Effector memory CD8-positive, alpha-beta T cell (primary cell): ENCODE results near the gene KDELR1.

Source experiments
- ATAC-seq: fragments of 150-1000 bp; cut with Tn5 transposase; replicated peaks from 2 replicates; pipeline ENCODE4 v1.10.0; 2021; ENCODE audit warnings: mild to moderate bottlenecking, moderate library complexity
- DNase-seq, 3 experiments: peaks; one replicate each; pipeline ENCODE4 v3.0.0; 2021
- H3K27ac Mint-ChIP-seq, 2 donors: one replicate each; pipeline ENCODE4 v1.8.0; 2022; ENCODE audit warnings: mild to moderate bottlenecking in 2 of 2, mixed read lengths in 2 of 2, moderate library complexity in 2 of 2
- H3K27me3 Mint-ChIP-seq, 2 donors: one replicate each; pipeline ENCODE4 v1.8.0; 2022; ENCODE audit warnings: mixed read lengths in 2 of 2
- H3K36me3 Mint-ChIP-seq: one replicate; pipeline ENCODE4 v1.8.0; 2022; ENCODE audit warnings: mild to moderate bottlenecking, moderate library complexity, mixed read lengths; ENCODE audit not compliant: insufficient read depth
- H3K4me1 Mint-ChIP-seq, 2 donors: one replicate each; pipeline ENCODE4 v1.8.0; 2022; ENCODE audit warnings: low read depth in 2 of 2, mixed read lengths in 2 of 2
- H3K4me3 Mint-ChIP-seq, 2 donors: one replicate each; pipeline ENCODE4 v1.8.0; 2022; ENCODE audit warnings: mild to moderate bottlenecking in 2 of 2, mixed read lengths in 2 of 2, moderate library complexity in 2 of 2
- H3K9me3 Mint-ChIP-seq, 2 donors: one replicate each; pipeline ENCODE4 v1.8.0; 2022; ENCODE audit warnings: mixed read lengths in 2 of 2

The KDELR1 gene

DNA sequence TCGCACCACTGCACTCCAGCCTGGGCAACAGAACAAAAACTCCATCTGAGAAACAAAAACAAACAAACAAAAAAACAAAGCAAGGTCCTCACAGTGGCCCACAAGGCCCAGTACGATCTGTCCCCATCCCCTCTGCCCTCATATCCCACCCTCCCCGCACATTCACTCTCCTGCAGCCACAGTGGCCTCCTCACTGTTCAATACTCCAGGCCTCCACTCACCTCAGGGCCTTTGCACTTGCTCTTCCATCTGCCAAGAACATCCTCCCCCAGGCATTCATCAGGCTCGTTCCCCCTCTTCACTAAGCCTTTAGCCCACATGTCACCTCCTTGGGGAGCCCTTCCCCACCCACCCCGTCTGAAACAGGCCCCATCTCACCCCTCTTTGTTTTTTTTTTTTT lies 32.2 kb downstream of the KDELR1 start:
- ATAC-seq (no peak), DNase-seq (no peak)
- Mint-ChIP-seq H3K9me3 (no peaks in the 10 kb centered on the region), H3K4me3 (no peak overlapping the region), H3K4me1 (peaks cover 10 to 13% of the 10 kb centered on the region in 2 donors), H3K36me3 (peaks cover 8% of the 10 kb centered on the region), H3K27me3 (no peaks in the 10 kb centered on the region), H3K27ac (no peak overlapping the region)

- ATAC-seq (no peak), DNase-seq (no peak)
- no peaks in the 10 kb centered on the region for H3K27me3 Mint-ChIP-seq
- H3K4me1 Mint-ChIP-seq: peaks cover 5 to 6% of the 10 kb centered on the region in 2 donors
- no peak overlapping the region for H3K4me3 Mint-ChIP-seq
- no peak overlapping the region for H3K27ac Mint-ChIP-seq
- H3K9me3 Mint-ChIP-seq: no peaks in the 10 kb centered on the region
- H3K36me3 Mint-ChIP-seq: peaks cover 2% of the 10 kb centered on the region
These were observed 35.9 kb downstream of the KDELR1 start for GRCh38 chr19:48355365-48355954.

DNA sequence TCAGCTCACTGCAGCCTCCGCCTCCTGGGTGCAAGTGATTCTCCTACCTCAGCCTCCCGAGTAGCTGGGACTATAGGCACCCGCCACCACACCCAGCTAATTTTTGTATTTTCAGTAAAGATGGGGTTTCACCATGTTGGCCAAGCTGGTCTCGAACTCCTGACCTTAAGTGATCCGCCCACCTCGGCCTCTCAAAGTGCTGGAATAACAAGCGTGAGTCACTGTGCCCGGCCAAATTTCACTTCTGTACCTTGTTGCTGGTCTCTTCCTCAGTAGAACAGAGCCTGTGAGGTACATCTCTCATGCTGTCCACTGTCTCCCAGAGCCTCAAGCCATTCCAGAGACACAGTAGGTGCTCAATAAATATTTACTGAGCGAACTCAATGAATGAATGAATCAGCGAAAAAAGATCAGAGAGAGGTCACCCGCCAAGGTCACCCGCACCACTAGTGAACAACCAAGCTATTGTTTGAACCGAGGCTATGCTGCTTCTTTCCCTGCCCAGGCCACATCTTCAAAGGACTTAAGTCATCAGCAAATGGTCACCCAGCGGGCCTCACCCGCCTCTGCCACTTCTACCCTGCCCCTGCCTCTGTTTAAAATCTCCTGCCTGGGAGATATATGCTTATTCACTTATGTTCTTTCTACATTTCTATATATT lies 36.9 kb downstream of the KDELR1 start:
- DNase-seq (no peak), ATAC-seq (no peak)
- H3K36me3 Mint-ChIP-seq: peaks cover 2% of the 10 kb centered on the region
- H3K27me3 Mint-ChIP-seq: no peaks in the 10 kb centered on the region
- H3K4me1 Mint-ChIP-seq: peaks cover 5 to 6% of the 10 kb centered on the region in 2 donors
- H3K9me3 Mint-ChIP-seq: no peaks in the 10 kb centered on the region
- H3K27ac Mint-ChIP-seq: peak overlapping the region in 1 of 2 donors; percentile 58
- H3K4me3 Mint-ChIP-seq: no peak overlapping the region

GRCh38 chr19:48353677-48354076 lies 37.7 kb downstream of the KDELR1 start:
- H3K27ac Mint-ChIP-seq: no peak overlapping the region

DNA sequence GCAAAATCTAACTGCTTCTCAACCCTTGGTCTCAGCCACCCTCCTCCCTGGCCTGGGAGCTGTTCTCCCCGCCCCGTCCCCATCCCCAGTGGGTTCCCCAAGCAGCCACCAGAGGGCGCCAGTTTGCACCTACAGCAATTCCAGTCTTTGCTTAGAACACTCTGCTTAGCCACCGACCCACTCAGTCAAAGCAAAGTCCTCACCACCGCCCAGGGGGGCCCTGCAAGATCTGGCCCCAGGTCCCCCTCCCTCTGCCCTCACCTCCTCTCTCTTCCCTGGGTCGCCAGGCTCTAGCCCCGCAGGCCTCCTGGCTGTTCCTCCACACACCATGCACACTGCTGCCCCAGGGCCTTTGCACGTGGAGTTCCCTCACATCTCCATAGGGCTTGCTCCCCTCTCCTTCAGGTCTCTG lies 40.0 kb downstream of the KDELR1 start:
- DNase-seq (peak; percentile 73 to 74 (median 74)), ATAC-seq (peak; percentile 89)
- H3K27me3 Mint-ChIP-seq: no peaks in the 10 kb centered on the region
- H3K4me1 Mint-ChIP-seq: peaks cover 5 to 6% of the 10 kb centered on the region in 2 donors
- no peak overlapping the region for H3K4me3 Mint-ChIP-seq
- H3K27ac Mint-ChIP-seq: peak overlapping the region in 1 of 2 donors; percentile 27
- H3K9me3 Mint-ChIP-seq: no peaks in the 10 kb centered on the region
- peaks cover 3% of the 10 kb centered on the region for H3K36me3 Mint-ChIP-seq

More at GRCh38 chr19:48353677-48354076, 37.7 kb downstream of the KDELR1 start:
- H3K4me3 Mint-ChIP-seq: no peak overlapping the region
- no peak for ATAC-seq
- no peak for DNase-seq
- H3K36me3 Mint-ChIP-seq: peaks cover 2% of the 10 kb centered on the region
- no peaks in the 10 kb centered on the region for H3K9me3 Mint-ChIP-seq
- H3K4me1 Mint-ChIP-seq: peaks cover 5 to 6% of the 10 kb centered on the region in 2 donors
- no peaks in the 10 kb centered on the region for H3K27me3 Mint-ChIP-seq

DNA sequence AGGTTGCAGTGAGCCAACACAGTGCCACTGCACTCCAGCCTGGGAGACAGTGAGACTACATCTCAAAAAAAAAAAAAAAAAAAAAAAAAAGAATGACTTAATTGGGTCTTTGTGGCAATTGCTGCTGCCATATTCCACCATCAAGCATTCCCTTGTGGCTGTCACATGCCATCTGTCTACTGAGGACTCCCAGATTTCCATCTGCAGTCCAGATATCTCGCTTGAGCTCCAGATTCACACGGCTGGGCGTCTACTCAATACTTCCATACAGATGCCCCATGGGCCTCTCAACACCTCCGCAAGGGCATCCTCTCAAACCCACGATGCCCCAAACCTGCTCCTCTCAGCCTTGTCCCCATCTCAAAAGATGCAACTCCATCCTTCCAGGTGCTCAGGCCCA lies 40.5 kb downstream of the KDELR1 start:
- ATAC-seq (no peak), DNase-seq (no peak)
- Mint-ChIP-seq H3K9me3 (no peaks in the 10 kb centered on the region), H3K27me3 (no peaks in the 10 kb centered on the region), H3K4me1 (peaks cover 5 to 6% of the 10 kb centered on the region in 2 donors), H3K36me3 (peaks cover 3% of the 10 kb centered on the region), H3K27ac (peak overlapping the region in 1 of 2 donors; percentile 27), H3K4me3 (no peak overlapping the region)

DNA sequence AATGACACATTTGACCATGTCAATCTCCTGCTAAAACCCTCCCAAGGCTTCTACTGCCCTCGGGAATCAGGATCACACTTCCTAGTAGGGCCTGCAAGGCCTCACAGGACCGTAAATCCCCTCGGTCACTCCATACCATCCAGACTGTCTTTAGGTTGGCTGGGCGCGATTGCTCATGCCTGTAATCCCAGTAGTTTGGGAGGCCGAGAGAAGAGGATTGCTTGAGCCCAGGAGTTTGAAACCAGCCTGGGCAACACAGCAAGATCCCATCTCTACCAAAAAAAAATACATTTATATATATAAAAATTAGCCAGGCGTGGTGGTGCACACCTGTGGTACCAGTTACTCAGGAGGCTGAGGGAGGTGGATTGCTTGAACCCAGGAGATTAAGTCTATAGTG lies 42.6 kb downstream of the KDELR1 start:
- Mint-ChIP-seq H3K27ac (peak overlapping the region; percentile 18 to 59), H3K9me3 (no peaks in the 10 kb centered on the region), H3K36me3 (peaks cover 3% of the 10 kb centered on the region), H3K4me1 (peaks cover 5 to 6% of the 10 kb centered on the region in 2 donors), H3K4me3 (no peak overlapping the region), H3K27me3 (no peaks in the 10 kb centered on the region)
- DNase-seq: no peak
- no peak for ATAC-seq

DNA sequence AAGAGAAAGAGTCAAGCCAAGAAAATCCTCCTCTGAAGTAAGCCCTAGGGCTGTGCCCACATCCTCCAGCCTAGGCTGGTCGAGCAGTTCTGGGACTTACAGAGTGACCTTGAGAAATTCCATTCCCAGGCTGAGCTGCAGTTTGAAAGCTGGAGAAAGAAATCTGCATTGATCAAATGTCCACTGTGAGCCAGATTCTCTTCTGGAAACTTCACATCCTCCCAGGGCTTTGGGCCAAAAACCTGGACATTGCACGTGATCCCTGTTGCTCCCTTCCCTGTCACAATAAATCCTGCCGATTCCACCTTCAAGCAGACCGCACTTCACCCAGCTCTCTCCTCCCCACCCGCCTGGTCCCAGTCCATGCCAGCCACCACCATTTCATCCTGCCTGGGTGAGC lies 43.3 kb downstream of the KDELR1 start:
- H3K27ac Mint-ChIP-seq: peak overlapping the region; percentile 18 to 59
- no peaks in the 10 kb centered on the region for H3K9me3 Mint-ChIP-seq
- DNase-seq (no peak), ATAC-seq (no peak)
- no peak overlapping the region for H3K4me3 Mint-ChIP-seq
- peaks cover 5 to 6% of the 10 kb centered on the region in 2 donors for H3K4me1 Mint-ChIP-seq
- H3K27me3 Mint-ChIP-seq: no peaks in the 10 kb centered on the region
- peaks cover 3% of the 10 kb centered on the region for H3K36me3 Mint-ChIP-seq

DNA sequence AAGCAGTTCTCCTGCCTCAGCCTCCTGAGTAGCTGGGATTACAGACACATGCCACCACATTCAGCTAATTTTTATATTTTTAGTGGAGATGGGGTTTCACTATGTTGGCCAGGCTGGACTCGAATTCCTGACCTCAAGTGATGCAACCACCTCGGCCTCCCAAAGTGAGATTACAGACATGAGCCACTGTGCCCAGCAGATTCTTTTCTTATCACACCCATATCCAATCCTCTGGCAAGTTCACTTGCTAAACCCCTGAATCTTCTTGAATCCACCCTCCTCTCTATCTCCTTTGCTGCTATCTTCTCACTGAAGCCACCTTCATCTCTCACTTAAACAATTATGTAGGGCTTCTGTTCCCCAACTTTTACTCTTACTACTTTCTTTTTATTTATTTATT lies 45.2 kb downstream of the KDELR1 start:
- ATAC-seq (no peak), DNase-seq (no peak)
- peaks cover 1 to 2% of the 10 kb centered on the region in 2 donors for H3K4me1 Mint-ChIP-seq
- H3K27me3 Mint-ChIP-seq: no peaks in the 10 kb centered on the region
- no peaks in the 10 kb centered on the region for H3K9me3 Mint-ChIP-seq
- H3K4me3 Mint-ChIP-seq: no peak overlapping the region
- peak overlapping the region in 1 of 2 donors; percentile 49 for H3K27ac Mint-ChIP-seq
- H3K36me3 Mint-ChIP-seq: peaks cover 3% of the 10 kb centered on the region

GRCh38 chr19:48344892-48345291 lies 46.5 kb downstream of the KDELR1 start:
- H3K27ac Mint-ChIP-seq: no peak overlapping the region
- DNase-seq: no peak
- no peaks in the 10 kb centered on the region for H3K27me3 Mint-ChIP-seq
- no peak for ATAC-seq
- H3K4me1 Mint-ChIP-seq: no peaks in the 10 kb centered on the region
- no peak overlapping the region for H3K4me3 Mint-ChIP-seq
- peaks cover 3% of the 10 kb centered on the region for H3K36me3 Mint-ChIP-seq
- no peaks in the 10 kb centered on the region for H3K9me3 Mint-ChIP-seq

DNA sequence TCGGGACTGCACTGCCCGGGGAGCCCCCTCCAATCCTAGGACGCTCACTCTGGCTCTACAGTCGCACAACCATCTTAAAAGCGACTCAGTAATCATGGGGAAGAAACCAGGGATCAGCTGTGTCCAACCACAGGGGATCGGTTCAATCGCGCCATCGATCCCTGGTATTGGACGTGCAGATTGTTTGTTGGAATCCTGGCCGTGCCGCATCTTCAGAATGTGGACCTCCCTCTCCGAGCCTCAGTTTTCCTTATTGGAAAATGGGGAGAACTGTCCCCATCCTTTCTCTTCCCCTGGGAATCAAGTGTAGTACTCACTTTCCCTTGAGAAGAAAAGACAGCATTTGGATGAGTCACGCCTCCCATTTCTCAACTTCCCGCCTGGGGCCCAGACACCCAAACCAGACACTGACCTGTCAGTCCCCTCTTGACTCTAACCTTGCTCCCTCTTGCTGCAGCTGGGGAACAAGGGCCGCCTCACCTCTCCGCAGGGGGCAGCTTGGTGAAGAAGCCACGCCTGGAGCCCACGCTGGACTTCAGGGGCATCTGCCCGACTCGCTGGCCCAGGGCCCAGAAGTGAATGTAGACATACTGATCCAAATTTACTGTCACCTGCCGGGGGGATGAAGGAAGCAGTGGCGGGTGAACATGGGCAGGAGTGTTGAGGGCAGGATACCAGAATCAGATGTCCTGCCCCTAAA lies 48.4 kb downstream of the KDELR1 start:
- no peak for DNase-seq
- H3K4me3 Mint-ChIP-seq: no peak overlapping the region
- H3K9me3 Mint-ChIP-seq: no peaks in the 10 kb centered on the region
- no peak overlapping the region for H3K27ac Mint-ChIP-seq
- no peak for ATAC-seq
- no peaks in the 10 kb centered on the region for H3K27me3 Mint-ChIP-seq
- peaks cover 3% of the 10 kb centered on the region for H3K36me3 Mint-ChIP-seq
- H3K4me1 Mint-ChIP-seq: no peaks in the 10 kb centered on the region

GRCh38 chr19:48342414-48342738 lies 49.0 kb downstream of the KDELR1 start:
- H3K36me3 Mint-ChIP-seq: peaks cover 3% of the 10 kb centered on the region
- H3K27me3 Mint-ChIP-seq: no peaks in the 10 kb centered on the region
- DNase-seq (no peak), ATAC-seq (no peak)
- H3K4me1 Mint-ChIP-seq: no peaks in the 10 kb centered on the region
- no peak overlapping the region for H3K4me3 Mint-ChIP-seq
- H3K27ac Mint-ChIP-seq: no peak overlapping the region
- H3K9me3 Mint-ChIP-seq: no peaks in the 10 kb centered on the region

- H3K27me3 Mint-ChIP-seq: no peaks in the 10 kb centered on the region
- H3K9me3 Mint-ChIP-seq: no peaks in the 10 kb centered on the region
- DNase-seq (no peak), ATAC-seq (no peak)
- H3K4me1 Mint-ChIP-seq: no peaks in the 10 kb centered on the region
- peaks cover 3% of the 10 kb centered on the region for H3K36me3 Mint-ChIP-seq
- H3K27ac Mint-ChIP-seq: no peak overlapping the region
- H3K4me3 Mint-ChIP-seq: no peak overlapping the region
These were observed 49.6 kb downstream of the KDELR1 start for GRCh38 chr19:48341515-48342413.
